Measurements from ENCODE around the gene ARHGAP10. TPM values are rescaled to one million over a fixed set of nuclear protein-coding genes. Genes with fewer than 3 reads are reported as not detected.

Gene ARHGAP10
- polyA plus RNA-seq, 1 experiment: 31.1 TPM

GRCh38 chr4:147984778-147985138, 252.9 kb downstream of the ARHGAP10 start:
- Histone ChIP-seq H3K4me3 (ENCODE audit: low read depth, low read length) (no peak overlapping the region), H3K27ac (ENCODE audit: low read depth, low read length) (no peak overlapping the region), H3K27me3 (ENCODE audit: control insufficient read depth, insufficient read depth, low read length) (no peaks in the 10 kb centered on the region), H3K9me3 (ENCODE audit: control insufficient read depth, insufficient read depth, low read length) (peaks cover 5% of the 10 kb centered on the region; the same call in 1 of the 2 replicates)
- ChIA-PET CTCF (interaction anchor here (1.1 to 2.3 kb wide), 4 partner anchors 9 to 168 kb away, joined by 3 to 16 read pairs (median 3); no protein-coding TSS in a partner anchor), POLR2A (no interaction called here)
- DNase-seq (ENCODE audit: low read depth, low spot score): no peak
- TF ChIP-seq CTCF (IDR thresholded peaks at IDR 0.05; ENCODE audit: low read depth, low read length): no peak

GRCh38 chr4:147985376-147985775, 253.5 kb downstream of the ARHGAP10 start:
- CTCF ChIA-PET: interaction anchor here (1.1 to 1.4 kb wide), 2 partner anchors 20 to 168 kb away, joined by 3 read pairs; no protein-coding TSS in a partner anchor
- no peaks in the 10 kb centered on the region for H3K27me3 ChIP-seq (ENCODE audit: control insufficient read depth, insufficient read depth, low read length)
- POLR2A ChIA-PET: no interaction called here
- TF ChIP-seq CTCF (IDR thresholded peaks at IDR 0.05; ENCODE audit: low read depth, low read length): no peak
- no peak overlapping the region for H3K4me3 ChIP-seq (ENCODE audit: low read depth, low read length)
- H3K9me3 ChIP-seq (ENCODE audit: control insufficient read depth, insufficient read depth, low read length): peaks cover 5% of the 10 kb centered on the region; the same call in 1 of the 2 replicates
- H3K27ac ChIP-seq (ENCODE audit: low read depth, low read length): no peak overlapping the region
- no peak for DNase-seq (ENCODE audit: low read depth, low spot score)

- ChIA-PET CTCF (interaction anchor here (1.9 kb wide), 1 partner anchor 121 kb away, joined by 5 read pairs; no protein-coding TSS in a partner anchor), POLR2A (no interaction called here)
- Histone ChIP-seq H3K27ac (ENCODE audit: low read depth, low read length) (no peak overlapping the region), H3K9me3 (ENCODE audit: control insufficient read depth, insufficient read depth, low read length) (peaks cover 5% of the 10 kb centered on the region; the same call in 1 of the 2 replicates), H3K4me3 (ENCODE audit: low read depth, low read length) (no peak overlapping the region), H3K27me3 (ENCODE audit: control insufficient read depth, insufficient read depth, low read length) (no peaks in the 10 kb centered on the region)
- no peak for TF ChIP-seq CTCF (IDR thresholded peaks at IDR 0.05; ENCODE audit: low read depth, low read length)
- DNase-seq (ENCODE audit: low read depth, low spot score): no peak
These were observed 255.4 kb downstream of the ARHGAP10 start for GRCh38 chr4:147987252-147987651.

GRCh38 chr4:147991543-147992283, 259.8 kb downstream of the ARHGAP10 start:
- ChIA-PET CTCF (no interaction called here), POLR2A (no interaction called here)
- no peak for TF ChIP-seq CTCF (IDR thresholded peaks at IDR 0.05; ENCODE audit: low read depth, low read length)
- no peak for DNase-seq (ENCODE audit: low read depth, low spot score)
- H3K27ac ChIP-seq (ENCODE audit: low read depth, low read length): no peak overlapping the region
- no peaks in the 10 kb centered on the region for H3K27me3 ChIP-seq (ENCODE audit: control insufficient read depth, insufficient read depth, low read length)
- no peak overlapping the region for H3K4me3 ChIP-seq (ENCODE audit: low read depth, low read length)
- no peaks in the 10 kb centered on the region for H3K9me3 ChIP-seq (ENCODE audit: control insufficient read depth, insufficient read depth, low read length)

- CTCF ChIA-PET: interaction anchor here (1.0 to 1.4 kb wide), 2 partner anchors 10 to 127 kb away, joined by 3 to 16 read pairs; no protein-coding TSS in a partner anchor
- Histone ChIP-seq H3K27ac (ENCODE audit: low read depth, low read length) (no peak overlapping the region), H3K27me3 (ENCODE audit: control insufficient read depth, insufficient read depth, low read length) (no peaks in the 10 kb centered on the region), H3K9me3 (ENCODE audit: control insufficient read depth, insufficient read depth, low read length) (no peaks in the 10 kb centered on the region), H3K4me3 (ENCODE audit: low read depth, low read length) (no peak overlapping the region)
- no peak for DNase-seq (ENCODE audit: low read depth, low spot score)
- no peak for TF ChIP-seq CTCF (IDR thresholded peaks at IDR 0.05; ENCODE audit: low read depth, low read length)
- POLR2A ChIA-PET: no interaction called here
These were observed 262.2 kb downstream of the ARHGAP10 start for GRCh38 chr4:147994076-147994475.
